CD4-positive, alpha-beta T cell treated with Interleukin-1 beta for 1 hour (primary cell): ENCODE measurements around the gene ZNF135.
A peak's percentile ranks its signal among the peaks of the same experiment; 100 is the strongest.

Experiments
- DNase-seq, 2 donors: peaks; one replicate each; pipeline ENCODE4 v3.0.0-alpha.2; 2020 to 2022

Gene ZNF135

DNA sequence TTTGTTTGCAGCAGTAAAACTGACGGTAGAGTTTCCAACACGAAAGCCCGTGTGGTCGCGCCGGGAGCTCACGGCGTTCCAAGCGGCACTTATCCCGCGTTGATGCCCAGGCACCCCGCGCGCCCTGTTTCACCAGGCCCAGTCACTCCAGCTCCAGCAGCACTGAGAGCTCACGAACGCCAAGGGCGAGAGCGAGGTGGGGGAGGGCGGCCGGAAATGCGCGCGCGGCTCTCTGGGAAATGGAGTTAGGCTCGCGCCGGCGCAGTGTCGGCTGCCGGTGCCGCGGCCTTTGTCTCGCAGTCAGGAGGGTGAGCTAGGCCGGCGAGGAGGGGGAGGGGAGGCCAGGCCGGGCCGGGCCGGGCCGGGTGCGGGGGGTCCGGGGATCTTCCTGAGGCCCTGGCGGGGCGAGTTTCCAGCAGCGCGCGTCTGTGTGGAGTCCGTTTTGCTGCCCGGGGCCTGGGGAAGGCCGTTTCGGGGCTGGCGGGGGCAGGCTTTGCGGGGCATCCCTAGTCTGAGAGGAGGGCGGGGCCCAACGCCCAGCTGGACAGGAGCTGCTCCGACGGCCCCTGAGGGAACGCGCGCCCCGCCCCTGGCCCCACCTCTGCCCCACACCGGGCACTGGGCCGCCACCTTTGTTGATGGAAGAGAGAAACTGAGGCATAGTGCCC is at the start of gene ZNF135:
ZNF135 (plus strand) TSS at position 280 of the 668 bp plus-strand sequence. CDS start 721 bp downstream, outside the sequence.
- DNase-seq = peak; percentile 37 to 80

DNA sequence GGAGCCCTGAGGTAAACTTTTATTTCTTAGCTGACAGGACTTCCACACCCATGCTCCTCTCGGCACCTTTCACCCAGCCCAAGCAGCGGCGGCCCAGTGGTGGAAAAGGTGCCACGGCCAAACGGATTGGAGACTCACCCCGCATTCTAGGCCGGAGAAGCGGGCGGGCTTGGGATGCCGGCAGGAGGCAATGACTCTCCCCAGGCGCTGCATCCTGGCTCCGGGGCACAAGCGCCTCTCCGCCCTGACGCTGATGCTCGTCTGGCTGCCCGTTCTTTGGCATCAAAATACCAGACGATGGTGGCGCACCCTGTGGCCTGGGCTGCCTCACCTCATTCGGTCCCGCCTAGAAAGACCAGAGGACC is 49.8 kb upstream of the ZNF135 start:
- no peak for DNase-seq

DNA sequence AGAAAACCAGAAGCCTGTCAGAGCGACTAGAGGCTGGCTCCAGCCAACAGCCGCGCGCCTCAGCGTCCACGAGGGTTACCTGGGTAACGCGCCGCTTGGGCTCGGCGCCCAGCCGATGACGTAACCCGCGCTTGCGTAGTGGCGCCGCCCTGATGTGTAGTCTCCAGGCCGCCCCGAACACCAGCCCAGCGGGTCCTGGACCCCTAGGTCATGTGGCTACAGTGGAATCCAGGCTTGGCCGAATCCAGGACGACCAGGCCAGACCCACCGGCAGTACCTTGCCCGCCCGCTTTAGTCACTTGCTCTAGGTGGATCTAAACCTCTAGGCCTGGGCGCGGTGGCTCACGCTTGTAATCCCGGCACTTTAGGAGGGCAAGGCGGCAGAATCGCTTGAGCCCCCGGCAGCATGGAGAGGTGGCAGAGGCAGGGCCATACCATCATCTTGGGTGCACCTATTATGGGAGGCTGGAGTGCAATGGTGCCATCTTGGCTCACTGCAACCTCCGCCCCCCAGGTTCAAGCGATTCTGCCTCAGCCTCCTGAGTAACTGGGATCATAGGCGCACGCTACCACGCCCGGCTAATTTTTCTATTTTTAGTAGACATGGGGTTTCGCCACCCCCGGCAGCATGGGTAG is 49.3 kb upstream of the ZNF135 start:
- DNase-seq = peak; percentile 71 to 77

DNA sequence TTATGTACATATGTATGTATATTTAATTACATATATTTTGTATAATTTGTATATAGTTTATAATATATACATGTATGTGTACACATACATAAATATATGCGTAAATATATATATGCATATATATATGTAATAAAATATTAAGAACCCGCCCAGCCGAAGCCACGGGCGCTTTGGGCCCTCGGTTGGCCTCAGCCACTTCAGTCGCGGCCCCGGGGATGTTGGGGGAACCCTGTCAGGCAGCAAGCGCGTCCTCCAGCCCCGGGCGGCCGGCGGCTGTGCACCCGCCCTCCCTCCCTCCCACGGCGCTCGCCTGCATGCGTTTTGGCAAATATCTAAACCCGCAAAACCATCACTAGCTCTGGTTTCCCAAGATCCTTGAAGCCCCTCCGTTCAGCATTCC is 48.6 kb upstream of the ZNF135 start:
- DNase-seq = no peak

DNA sequence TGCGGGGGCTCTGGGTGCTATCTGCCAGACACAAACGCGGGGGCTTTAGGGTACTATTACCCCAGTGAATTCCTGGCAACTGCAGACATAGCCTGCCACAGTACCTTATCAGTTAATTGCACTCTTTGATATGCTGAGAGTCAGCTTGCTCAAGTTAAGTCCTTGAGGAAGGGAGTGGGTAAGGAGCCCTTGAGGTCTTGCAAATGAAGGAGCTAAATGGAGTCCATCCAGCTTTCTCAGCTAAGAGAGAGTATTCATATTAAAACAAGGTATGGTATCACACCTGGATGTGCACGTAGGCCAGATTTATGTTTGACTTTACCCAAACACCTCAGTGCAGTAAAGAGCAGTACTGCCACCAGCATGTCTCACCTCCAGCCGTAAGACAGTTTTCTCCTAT is 44.9 kb upstream of the ZNF135 start:
- no peak for DNase-seq

DNA sequence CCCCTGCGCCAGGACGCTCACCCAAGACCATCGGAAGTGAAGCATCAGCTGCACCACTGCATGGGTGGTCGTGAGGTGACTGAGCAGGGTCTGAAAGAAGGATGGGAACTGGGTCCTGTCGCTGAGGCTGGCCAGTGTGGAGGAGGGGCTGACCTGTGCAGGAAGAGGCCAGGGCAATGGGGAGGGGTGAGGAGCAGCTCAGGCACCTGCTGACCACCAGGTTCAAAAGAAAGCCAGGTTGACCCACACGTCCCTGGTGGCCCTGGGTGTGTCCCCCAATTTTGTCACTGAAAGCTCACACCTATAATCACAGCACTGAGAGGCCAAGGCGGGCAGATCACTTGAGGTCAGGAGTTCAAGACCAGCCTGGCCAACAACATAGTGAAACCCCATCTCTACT is 39.0 kb upstream of the ZNF135 start:
- no peak for DNase-seq

DNA sequence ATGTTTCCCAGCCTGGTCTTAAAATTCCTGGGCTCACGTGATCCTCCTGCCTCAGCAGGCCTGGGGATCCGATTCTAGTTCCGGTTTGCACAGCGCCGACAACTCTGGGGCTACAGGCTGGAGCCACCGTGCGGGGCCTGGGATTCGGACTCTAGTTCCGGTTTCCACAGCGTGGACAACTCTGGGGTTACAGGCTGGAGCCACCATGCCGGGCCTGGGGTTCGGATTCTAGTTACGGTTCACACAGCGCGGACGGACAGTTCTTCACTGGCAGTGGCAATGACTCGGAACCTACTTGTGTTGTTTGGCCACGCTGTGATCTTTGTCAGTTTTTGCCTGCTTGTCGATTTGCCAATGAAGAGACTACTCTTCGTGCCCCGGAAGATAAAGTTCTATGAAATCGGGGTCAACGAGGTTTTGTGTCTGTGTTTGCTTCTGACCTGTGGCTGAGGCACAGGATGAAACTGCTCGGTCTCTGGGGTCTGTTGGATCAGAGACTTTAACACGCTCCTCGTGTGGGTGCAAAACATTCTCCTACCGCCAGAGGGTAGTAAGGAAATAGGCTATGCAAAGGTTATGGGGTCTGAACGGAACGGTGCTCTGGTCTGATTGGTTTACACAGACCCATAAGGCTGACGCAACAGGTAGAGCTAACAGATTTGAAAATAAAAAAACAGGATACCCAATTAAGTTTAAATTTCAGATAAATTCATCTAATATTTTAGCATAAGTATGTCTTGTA is 37.4 kb upstream of the ZNF135 start:
- DNase-seq = peak; percentile 53 to 67

DNA sequence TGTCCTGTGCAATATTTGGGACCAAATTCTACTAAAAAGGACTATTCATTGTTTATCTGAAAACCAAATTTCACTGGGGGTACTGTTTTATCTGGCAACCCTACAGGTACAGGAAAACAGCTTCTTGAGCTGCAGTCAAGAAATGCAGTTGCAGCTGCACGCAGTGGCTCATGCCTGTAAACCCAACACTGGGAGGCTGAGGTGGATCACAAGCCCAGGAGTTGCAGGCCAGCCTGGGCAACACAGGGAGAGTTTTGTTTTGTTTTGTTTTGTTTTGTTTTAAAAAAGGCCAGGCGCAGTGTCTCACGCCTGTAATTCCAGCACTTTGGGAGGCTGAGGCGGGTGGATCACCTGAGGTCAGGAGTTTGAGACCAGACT is 36.8 kb upstream of the ZNF135 start:
- no peak for DNase-seq

DNA sequence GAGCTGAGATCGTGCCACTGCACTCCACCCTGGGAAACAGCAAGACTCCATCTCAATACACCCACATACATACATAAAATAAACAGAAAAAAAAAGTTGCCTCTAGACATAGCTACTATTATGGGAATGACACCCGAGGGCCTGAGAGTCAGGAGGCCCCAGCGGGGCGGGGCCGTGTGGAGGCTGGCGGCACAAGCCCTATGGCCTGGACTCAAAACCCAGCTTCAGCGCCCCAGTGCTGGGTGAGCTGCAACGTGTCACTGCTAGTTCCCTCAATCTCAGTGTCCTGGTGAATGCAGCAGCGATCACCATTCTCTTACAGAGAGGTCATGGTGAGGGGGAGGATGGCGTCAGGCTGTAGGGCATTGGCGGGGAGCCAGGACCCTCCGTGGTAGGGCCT is 34.4 kb upstream of the ZNF135 start:
- DNase-seq = no peak

DNA sequence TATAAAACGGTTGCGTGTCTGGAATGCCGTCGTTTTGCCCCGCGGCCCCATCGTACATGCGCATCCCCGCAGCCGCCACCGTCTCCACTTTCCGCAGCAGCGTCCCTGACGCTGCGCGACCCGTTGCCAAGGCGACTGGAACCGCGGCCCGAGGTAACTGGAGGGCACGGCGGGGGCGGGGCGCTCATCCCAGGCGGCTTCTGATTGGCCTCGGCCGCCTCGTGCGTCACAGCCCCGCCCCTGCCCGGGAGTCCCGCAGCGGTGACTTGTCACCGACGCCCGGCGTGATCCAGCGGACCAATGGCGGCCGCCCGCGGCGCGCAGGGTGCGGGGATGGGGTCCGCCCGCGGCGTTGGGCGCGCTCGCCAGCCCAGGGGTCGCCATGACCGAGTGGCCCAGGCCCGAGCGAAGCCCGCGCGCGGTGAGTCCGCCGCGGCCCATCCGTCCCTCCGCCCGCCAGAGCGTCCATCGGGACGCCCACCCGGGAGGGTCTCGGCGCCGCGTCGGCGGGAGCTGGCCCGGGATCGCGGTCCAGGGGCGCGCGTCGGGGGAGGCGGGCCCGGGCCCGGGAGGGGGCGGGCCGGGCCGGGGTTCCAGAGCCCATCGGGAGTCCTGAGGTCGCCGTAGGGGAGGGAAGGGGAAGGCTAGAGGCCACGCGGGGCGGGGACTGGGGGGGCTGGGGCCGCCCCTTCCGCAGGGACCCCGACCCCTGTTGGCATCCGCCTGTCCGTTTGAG is 25.2 kb upstream of the ZNF135 start, which contains the start of gene ZSCAN1:
ZSCAN1 (plus strand) TSS at position 285 of the 736 bp plus-strand sequence. CDS start 3,812 bp downstream, outside the sequence.
- peak; percentile 6 to 71 for DNase-seq

DNA sequence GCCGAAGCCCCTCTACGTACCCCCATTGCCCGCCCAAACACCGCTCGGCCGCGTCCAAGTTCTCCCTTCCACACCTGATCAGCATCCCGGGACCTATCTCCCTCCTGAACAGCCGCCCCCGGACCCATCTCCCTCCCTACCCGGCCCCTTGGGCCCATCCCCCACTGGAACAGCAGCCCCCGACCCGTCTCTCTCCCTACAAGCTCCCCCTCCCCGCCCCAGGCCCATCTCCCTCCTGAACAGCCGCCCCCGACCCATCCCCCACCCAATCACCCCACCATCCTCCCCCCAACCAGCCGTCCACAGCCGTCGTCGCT is 24.6 kb upstream of the ZNF135 start:
- DNase-seq = no peak

DNA sequence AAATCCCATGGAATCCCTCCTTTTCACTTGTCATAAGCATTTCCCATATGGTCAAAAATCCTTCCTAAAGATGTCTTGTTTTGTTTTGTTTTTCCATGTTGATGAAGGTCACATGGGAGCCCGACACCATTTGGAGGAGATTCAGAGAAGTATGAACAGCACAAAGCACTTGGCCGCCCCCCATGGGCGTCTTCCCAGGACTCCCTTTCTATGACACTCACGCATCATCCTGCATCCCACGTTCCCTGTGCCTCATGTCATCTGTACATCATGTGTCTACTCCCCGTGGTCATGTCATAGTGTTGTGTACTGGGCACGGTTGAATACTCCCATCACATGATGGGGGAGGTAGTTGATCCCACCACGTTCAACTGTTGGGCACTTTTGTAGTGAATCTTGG is 23.2 kb upstream of the ZNF135 start:
- DNase-seq = no peak

DNA sequence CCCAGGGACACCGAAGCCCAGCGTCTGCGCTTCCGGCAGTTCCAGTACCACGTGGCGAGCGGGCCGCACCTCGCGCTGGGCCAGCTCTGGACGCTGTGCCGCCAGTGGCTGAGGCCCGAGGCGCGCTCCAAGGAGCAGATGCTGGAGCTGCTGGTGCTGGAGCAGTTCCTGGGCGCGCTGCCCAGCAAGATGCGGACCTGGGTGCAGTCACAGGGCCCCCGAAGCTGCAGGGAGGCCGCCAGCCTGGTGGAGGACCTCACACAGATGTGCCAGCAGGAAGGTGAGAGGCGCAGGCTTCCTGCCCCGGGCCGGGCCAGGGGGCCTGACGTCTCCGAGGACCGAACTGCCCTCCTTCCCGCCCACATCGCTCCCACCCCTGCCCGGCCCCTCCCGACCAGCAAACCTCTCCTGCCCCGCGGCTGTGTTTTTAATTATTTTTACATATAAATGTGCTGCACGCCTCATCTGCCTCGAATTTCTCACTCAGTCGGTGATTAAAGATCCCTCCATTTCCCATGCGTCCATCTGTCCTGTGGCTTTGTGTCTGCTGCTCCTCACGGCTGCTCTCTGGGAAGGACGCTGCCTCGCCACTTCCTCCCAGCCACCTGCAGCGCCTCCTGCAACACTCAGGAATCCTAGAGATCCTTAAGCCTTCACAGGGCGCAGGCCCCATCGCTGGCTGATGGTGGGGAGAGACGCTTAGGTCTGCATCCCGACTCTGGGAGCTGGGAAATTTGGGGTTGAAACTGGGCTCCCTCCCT is 21.0 kb upstream of the ZNF135 start:
- no peak for DNase-seq

DNA sequence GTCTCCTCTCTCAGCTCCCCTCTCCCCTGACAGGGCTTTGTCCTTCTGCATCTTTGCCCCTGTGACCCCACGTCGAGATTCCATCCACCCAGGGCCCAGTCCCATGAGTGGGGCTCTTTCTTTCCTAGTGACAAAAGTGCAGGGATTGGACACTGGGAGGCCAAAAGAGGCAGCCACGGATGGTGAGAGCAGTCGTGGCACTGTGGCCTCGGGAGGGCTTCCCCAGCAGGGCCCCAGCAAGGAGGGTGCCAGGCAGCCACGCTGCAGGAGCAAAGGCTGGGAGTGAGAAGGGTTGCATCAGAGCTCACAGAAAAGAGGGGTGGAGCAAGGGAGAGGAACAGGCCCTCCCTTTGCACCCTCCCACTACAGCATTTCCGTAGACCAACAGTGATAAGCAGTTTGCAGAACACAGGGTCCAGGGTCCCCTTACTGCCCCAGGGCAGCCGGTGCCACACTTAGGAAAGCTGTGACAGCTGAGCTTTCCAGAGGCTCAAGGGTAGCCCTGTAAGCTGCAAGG is 20.3 kb upstream of the ZNF135 start:
- no peak for DNase-seq

DNA sequence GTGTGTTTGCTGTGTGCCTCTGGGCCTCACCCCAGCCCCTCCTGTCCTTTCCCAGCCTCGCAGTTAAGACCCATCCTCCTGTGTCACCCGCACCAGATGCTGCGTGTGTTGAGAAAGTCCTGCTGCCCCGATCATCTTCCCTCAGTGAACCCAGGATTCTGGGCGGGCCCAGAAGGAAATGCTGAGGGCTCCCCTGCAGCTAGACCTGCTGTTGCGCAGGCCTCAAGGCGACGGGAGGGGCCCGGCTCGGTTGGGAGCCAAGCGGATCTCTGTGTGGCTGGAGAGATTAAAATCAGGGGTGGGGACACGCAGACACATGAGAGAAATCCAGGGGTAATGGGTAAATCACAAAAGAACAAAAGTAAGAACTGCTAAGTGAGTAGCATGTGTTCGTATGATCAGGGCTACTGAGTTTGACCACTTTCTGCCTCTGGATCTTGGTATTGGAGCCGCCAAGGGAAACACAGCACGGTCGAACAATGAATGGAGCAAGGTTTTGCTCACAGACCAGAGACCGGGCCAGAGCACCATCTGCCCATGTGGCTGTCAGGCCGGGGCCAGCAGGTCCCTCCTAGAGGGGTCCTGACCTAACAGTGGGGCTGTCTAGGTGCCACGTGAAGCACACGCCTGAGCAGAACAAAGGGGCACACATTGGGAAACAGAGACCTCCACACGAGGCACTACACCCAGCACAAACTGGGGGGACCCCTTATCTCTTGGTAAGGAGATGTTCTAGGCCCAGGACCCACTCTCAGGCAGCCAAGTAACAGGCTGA is 18.1 kb upstream of the ZNF135 start:
- no peak for DNase-seq

DNA sequence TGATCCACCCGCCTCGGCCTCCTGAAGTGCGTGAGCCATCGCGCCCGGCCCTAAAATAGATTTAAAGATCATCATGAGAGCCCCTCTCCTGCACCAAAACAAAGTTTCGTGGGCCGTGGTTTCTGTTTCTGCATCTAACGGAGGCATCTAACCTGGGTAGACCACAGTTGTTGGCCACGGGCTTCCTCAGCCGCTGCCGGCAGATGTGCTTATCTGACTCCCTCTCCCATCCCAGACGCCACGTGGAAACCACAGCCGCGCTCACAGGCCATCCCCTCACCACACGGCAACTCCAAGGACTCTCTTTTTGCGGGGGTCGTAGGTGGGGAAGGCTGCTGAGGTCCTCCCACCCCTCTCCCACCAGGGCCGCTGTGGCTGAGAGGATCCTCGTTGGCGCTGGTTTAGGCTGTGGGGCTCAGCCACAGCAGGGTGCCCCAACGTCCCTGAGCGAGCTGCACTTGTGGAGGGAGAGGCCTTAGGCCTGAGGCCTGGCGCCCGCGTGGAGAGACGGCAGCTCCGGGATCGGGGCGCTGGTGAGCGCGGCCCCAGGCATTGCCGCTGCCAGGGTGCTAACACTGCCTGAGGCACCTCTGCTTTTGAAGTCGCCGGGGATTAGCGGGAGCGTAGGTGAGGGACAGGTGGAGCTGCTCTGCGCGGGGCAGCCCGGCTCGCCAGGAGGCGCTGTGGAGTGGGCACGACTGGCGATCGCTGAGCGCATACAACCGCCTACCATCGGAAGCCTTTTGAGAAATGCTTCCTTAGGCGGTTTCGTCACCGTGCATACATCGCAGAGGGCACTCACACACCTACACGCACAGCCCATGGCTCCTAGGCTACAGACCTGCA is 16.4 kb upstream of the ZNF135 start:
- DNase-seq = no peak

DNA sequence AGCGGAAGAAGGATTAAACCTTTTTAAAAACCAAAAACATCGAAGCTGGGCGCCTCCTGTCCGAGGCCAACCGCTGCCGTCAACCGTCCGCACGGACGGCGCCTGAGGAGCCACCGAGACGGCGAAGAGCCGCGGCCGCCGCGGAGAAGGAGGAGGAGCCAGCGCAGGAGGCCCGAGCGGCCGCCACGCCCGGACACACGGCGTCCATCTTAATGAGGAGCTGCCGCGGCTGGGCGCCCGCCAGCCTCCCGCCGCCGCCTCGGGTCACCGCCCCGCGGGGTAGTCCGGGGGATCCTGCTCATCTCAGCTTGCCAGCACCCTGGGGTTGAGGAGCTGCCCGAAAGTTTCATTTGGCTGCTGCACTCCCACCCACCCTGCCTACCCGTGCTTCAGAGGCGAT is 14.7 kb upstream of the ZNF135 start:
- DNase-seq = no peak

DNA sequence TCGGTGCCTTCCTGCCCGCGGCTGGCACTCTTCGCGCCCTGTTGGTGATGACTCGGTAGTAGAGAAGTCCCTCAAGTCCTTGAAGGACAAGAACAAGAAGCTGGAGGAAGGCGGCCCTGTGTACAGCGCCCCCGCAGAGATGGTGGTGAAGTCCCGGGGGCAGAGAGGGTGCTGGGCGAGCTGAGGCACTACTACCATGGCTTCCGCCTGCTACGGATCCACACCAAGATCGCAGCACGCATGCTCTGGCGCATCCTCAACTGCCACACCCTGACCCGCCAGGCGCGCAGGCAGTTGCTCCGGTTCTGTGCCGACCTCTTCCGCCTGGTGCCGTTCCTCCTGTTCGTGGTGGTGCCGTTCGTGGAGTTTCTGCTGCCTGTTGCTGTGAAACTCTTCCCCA is 14.2 kb upstream of the ZNF135 start:
- DNase-seq = no peak

DNA sequence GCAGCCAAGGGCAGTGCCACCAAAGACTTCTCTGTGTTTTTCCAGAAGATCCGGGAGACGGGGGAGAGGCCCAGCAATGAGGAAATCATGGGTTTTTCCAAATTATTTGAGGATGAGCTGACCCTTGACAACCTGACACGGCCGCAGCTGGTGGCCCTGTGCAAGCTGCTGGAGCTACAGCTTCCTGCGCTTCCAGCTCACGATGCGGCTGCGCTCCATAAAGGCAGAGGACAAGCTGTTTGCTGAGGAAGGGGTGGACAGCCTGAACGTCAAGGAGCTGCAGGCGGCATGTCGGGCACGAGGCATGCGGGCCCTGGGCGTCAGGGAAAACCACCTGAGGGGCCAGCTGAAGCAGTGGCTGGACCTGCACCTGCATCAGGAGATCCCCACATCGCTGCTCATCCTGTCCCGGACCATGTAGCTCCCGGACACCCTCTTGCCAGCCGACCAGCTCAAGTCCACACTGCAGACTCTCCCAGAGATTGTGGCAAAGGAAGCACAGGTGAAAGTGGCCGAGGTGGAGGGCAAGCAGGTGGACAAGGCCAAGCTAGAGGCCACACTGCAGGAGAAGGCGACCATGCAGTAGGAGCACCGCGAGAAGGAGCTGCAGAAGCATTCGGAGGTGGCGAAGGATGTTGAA is 13.6 kb upstream of the ZNF135 start:
- DNase-seq = no peak

DNA sequence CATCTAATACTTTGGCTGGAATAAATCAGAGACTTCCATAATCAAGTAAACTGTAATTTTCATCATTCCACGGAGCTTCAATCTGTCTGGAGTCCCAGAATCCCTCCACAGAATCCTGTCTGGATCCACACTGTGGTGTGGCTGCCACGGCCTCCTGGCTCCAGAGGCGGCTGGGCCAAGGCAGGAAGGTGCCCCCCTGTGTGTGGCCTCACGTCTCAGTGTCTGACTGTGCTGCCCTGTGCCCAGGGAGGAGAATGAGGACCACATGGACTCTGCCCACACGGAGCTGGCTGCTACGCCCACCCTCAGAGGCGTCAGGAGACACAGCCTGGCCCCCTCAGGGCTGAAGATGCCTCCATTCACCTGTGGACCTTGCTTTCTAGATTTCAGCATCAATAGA is 12.2 kb upstream of the ZNF135 start:
- DNase-seq = no peak
